GM21825 (cell line): ENCODE results near the gene NINL.

Source experiments
- ATAC-seq: cut with Tn5 transposase; IDR thresholded peaks from one replicate; pipeline ENCODE4 v1.9.1; 2021; ENCODE audit warnings: mild to moderate bottlenecking, moderate library complexity; ENCODE audit not compliant: unreplicated experiment

Gene NINL

GRCh38 chr20:25467441-25467840, 117.9 kb downstream of the NINL start:
- no peak for ATAC-seq

- no peak for ATAC-seq
Measured at GRCh38 chr20:25466846-25467245, 118.5 kb downstream of the NINL start.

GRCh38 chr20:25465243-25466135, 119.8 kb downstream of the NINL start:
- ATAC-seq, result no peak

GRCh38 chr20:25464501-25465242, 120.7 kb downstream of the NINL start:
- ATAC-seq, result no peak

GRCh38 chr20:25461786-25462545, 123.4 kb downstream of the NINL start:
- ATAC-seq, result no peak

GRCh38 chr20:25461281-25461650, 124.1 kb downstream of the NINL start:
- ATAC-seq, result no peak

GRCh38 chr20:25460566-25461280, 124.6 kb downstream of the NINL start:
- no peak for ATAC-seq

- ATAC-seq, result no peak
Measured at GRCh38 chr20:25459916-25460535, 125.3 kb downstream of the NINL start.

- ATAC-seq, result no peak
Measured at GRCh38 chr20:25459111-25459830, 126.1 kb downstream of the NINL start.

GRCh38 chr20:25457886-25458680, 127.2 kb downstream of the NINL start:
- ATAC-seq, result no peak

- ATAC-seq, result no peak
Measured at GRCh38 chr20:25454153-25454900, 131.0 kb downstream of the NINL start.

GRCh38 chr20:25453035-25453810, 132.1 kb downstream of the NINL start:
- ATAC-seq, result no peak

- no peak for ATAC-seq
Measured at GRCh38 chr20:25452333-25452732, 133.0 kb downstream of the NINL start.

GRCh38 chr20:25447671-25448070, 137.7 kb downstream of the NINL start:
- no peak for ATAC-seq

GRCh38 chr20:25444556-25444955, 140.8 kb downstream of the NINL start:
- ATAC-seq, result no peak

- peak; percentile 71 for ATAC-seq
Measured at GRCh38 chr20:25439328-25439727, 146.0 kb downstream of the NINL start.

GRCh38 chr20:25437153-25437581, 148.2 kb downstream of the NINL start:
- no peak for ATAC-seq
